Brain microvascular endothelial cell (primary cell): ENCODE results near the gene RAB34.

ENCODE experiments used
- DNase-seq: peaks from one replicate; pipeline ENCODE4 v3.0.0-alpha.2; 2020
- H3K27ac ChIP-seq: fragments of 250-450 bp; sonication (Bioruptor Pico); 2 replicates; pipeline ENCODE4 v1.5.1; 2020; ENCODE audit warnings: mild to moderate bottlenecking, moderate library complexity
- H3K27me3 ChIP-seq: fragments of 250-450 bp; sonication (Bioruptor Pico); replicated peaks from 2 replicates; pipeline ENCODE4 v1.5.1; 2020; ENCODE audit warnings: mild to moderate bottlenecking
- H3K36me3 ChIP-seq: fragments of 250-450 bp; sonication (Bioruptor Pico); replicated peaks from 2 replicates; pipeline ENCODE4 v1.5.1; 2020; ENCODE audit warnings: mild to moderate bottlenecking
- H3K4me3 ChIP-seq: 2 replicates; pipeline ENCODE4 v1.5.1; 2011; ENCODE audit warnings: low read depth, mild to moderate bottlenecking, control low read depth, low read length, moderate library complexity
- in situ Hi-C: cut with HindIII; loops from 2 replicates; pipeline ENCODE4 v1.10.0; 2017; ENCODE audit warnings: low sequenced_read_pairs, low pct_ligation_motif_present
- TF ChIP-seq, protein P1 (sequence below): IDR thresholded peaks from 2 replicates; pipeline ENCODE4 v1.5.1; 2011; ENCODE audit warnings: low read depth, mild to moderate bottlenecking, moderate library complexity, low read length, control low read depth, inconsistent platforms; ENCODE audit errors: missing control alignments

Gene RAB34

DNA sequence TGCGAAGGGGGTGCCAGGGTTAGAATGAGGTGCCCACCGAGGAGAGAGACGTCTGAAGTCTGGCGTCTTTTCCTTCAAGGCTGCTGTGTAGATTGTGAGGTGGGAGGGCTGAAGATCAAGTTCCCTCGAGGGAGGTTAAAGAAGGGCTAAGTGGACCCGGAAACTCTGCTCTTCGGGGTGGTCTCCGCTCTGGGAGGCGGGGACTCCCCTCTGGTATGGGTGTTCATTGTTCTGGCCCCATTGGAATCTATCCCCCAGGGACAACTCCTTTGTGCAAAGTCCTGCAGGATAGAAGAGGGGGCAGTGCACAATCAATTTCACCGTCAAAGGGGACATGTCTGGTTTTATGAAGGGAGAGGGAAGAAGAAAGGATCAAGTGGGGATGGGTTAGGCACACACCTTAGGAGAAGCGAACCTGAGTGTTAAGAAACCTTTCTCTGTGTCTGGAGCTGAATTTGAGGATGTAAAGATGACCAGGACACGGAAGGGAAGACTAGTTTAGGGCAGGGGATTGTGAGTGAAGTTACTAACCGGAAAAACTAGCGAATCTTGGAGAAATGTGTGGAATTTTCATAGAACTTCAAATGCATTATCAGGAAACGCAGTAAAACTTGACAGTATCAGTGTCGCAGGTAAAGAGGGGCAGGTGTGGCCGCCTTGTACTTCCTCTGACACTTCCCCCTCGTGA is 809 bp upstream of the RAB34 start:
- in situ Hi-C loops, result no loop called here
- no peak for DNase-seq
- Histone ChIP-seq H3K27ac (peak overlapping the region; percentile 93), H3K36me3 (peaks cover 40% of the 10 kb centered on the region), H3K4me3 (peak overlapping the region; percentile 85), H3K27me3 (no peaks in the 10 kb centered on the region)
- TF ChIP-seq, protein P1, sequence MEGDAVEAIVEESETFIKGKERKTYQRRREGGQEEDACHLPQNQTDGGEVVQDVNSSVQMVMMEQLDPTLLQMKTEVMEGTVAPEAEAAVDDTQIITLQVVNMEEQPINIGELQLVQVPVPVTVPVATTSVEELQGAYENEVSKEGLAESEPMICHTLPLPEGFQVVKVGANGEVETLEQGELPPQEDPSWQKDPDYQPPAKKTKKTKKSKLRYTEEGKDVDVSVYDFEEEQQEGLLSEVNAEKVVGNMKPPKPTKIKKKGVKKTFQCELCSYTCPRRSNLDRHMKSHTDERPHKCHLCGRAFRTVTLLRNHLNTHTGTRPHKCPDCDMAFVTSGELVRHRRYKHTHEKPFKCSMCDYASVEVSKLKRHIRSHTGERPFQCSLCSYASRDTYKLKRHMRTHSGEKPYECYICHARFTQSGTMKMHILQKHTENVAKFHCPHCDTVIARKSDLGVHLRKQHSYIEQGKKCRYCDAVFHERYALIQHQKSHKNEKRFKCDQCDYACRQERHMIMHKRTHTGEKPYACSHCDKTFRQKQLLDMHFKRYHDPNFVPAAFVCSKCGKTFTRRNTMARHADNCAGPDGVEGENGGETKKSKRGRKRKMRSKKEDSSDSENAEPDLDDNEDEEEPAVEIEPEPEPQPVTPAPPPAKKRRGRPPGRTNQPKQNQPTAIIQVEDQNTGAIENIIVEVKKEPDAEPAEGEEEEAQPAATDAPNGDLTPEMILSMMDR, result no peak

DNA sequence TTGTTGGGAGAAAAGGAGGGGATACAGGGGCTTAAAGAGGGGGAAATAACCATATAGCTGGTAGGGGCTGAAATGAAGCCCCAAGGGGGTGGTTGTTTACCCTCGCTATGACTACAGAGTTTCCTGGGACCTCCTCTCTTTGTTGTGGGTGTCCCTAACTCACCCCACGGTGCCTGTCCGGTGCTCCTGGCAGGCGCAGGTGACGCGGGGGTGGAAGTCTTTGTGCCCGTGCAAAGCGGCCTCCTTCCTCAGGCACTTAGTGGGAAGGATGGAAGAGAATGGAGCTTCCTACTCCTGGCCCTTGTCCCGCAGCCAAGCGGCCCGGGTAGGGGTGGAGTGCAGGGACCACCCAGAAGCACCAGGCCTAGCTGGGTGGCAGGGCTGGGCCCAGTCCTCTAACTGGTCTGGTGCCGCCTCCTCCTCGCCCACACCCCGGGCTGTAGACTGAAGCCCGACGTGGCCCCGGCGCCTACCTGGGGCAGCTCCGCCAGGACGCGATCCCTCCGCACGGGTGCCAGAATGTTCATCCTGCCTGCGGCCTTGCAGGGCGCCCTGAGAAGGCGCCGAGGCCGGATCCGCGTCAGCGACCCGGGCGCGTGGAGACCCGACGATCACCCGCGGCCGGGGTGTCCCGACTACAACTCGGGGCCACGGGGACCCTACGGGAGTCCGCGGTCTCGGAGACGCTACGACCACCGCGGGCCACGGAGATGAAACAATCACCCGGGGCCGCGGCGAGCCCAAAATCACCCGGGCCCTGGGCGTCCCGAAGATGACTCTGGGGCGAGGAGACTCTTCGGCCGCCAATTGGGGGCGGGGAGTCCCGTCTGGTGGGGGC is 709 bp downstream of the RAB34 start:
- in situ Hi-C loops, result no loop called here
- H3K36me3 ChIP-seq, result peaks cover 26% of the 10 kb centered on the region
- TF ChIP-seq, protein P1, result no peak
- H3K27ac ChIP-seq, result peak overlapping the region; percentile 93
- DNase-seq, result peak; percentile 14
- no peaks in the 10 kb centered on the region for H3K27me3 ChIP-seq
- peak overlapping the region; percentile 85 for H3K4me3 ChIP-seq

DNA sequence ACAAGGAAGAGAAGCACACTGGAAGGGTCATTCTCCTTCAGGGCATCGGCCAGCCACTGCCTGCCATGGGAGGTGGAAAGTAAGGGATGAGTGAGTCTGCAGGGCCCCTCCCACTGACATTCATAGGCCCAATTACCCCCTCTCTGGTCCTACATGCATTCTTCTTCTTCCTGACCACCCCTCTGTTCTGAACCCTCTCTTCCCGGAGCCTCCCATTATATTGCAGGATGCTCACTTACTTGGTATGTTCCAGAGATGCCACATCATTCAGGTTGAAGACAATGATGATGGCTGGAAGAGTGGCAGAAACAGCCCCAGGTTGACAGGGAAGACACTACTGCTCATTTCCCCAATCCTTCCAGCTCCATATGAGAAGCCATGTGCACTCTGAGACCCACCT is 2.5 kb downstream of the RAB34 start:
- DNase-seq, result no peak
- Histone ChIP-seq H3K27me3 (no peaks in the 10 kb centered on the region), H3K4me3 (no peak overlapping the region), H3K36me3 (peaks cover 14% of the 10 kb centered on the region), H3K27ac (no peak overlapping the region)
- TF ChIP-seq, protein P1, result no peak
- in situ Hi-C loops, result no loop called here

DNA sequence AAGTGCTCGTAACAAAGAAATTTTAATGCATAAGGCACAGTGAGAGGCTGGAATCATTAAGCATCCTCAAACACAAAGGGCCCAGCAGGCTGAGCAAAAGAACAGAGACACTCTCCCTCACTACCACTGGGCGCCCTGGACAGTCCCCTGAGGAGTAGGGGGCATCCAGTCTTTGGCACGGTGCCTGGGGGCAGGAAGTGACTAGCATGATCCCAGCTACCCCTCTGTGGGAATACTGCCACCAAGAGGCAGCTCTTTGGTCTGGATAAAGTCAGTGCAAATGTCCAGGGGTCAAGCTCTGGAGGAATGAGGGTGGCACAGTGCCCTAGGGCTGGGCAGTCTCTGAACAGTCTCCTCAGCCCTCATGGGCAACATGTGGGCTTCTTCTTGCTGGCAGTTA is 3.4 kb downstream of the RAB34 start:
- in situ Hi-C loops, result no loop called here
- TF ChIP-seq, protein P1, result peak; percentile 23
- Histone ChIP-seq H3K36me3 (peaks cover 14% of the 10 kb centered on the region), H3K27ac (no peak overlapping the region), H3K27me3 (no peaks in the 10 kb centered on the region), H3K4me3 (no peak overlapping the region)
- no peak for DNase-seq

DNA sequence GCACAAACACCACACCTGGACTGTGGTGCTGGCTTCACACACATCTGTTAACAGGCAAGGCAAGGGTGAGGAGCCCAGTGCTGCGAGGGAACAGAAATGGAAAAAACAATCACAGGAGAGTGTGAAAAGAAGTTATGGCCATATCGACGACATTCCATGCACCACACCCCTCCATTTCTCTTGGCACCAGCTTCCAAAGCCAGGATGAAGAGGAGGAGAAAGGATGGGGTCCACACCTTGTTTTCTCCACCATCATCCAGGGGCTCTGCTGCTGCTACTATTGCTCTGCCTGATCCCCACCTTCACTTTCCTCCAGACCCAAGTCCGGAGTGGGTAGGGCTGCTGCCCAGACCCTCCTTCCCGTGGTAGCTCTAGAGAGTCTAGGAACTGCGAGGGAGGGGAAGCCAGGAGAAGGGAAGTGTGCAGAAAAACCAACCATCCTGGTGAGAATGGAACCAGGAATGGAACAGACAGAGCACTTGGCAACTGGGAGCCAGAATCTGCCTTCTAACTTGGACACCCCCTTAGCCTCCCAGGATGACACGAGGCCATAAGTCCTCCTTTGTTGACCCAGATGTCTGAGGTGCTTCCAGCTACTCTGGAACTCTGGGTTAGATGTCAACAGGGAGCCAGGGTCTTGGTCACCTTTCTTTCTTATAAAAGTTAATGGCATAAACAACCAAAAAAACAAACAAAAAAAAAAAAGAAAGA is 4.8 kb downstream of the RAB34 start:
- Histone ChIP-seq H3K27ac (no peak overlapping the region), H3K36me3 (peaks cover 14% of the 10 kb centered on the region), H3K4me3 (no peak overlapping the region), H3K27me3 (no peaks in the 10 kb centered on the region)
- in situ Hi-C loops, result no loop called here
- TF ChIP-seq, protein P1, result no peak
- no peak for DNase-seq
